ES-I3 (cell line): ENCODE results near the gene ARHGEF40.

Experiments
- H3K36me3 ChIP-seq: 2 replicates; pipeline ENCODE4 v1.6.1; 2013; ENCODE audit warnings: mild to moderate bottlenecking, low read length, control low read depth, moderate library complexity; ENCODE audit not compliant: insufficient read depth
- H3K4me1 ChIP-seq: 2 replicates; pipeline ENCODE4 v1.6.1; 2013; ENCODE audit warnings: mild to moderate bottlenecking, control low read depth, low read length; ENCODE audit not compliant: insufficient read depth
- H3K9ac ChIP-seq: 2 replicates; pipeline ENCODE4 v1.6.1; 2013; ENCODE audit warnings: low read depth, mild to moderate bottlenecking, low read length, moderate library complexity
- H3K9me3 ChIP-seq: 2 replicates; pipeline ENCODE4 v1.6.1; 2013; ENCODE audit warnings: mild to moderate bottlenecking, low read length, moderate library complexity; ENCODE audit not compliant: control insufficient read depth, insufficient read depth

Gene ARHGEF40

GRCh38 chr14:21112255-21112654 lies 42.2 kb downstream of the ARHGEF40 start:
- Histone ChIP-seq H3K9me3 (no peaks in the 10 kb centered on the region), H3K9ac (no peak overlapping the region), H3K36me3 (no peaks in the 10 kb centered on the region), H3K4me1 (peaks cover 3% of the 10 kb centered on the region; the same call in 1 of the 2 replicates)

DNA sequence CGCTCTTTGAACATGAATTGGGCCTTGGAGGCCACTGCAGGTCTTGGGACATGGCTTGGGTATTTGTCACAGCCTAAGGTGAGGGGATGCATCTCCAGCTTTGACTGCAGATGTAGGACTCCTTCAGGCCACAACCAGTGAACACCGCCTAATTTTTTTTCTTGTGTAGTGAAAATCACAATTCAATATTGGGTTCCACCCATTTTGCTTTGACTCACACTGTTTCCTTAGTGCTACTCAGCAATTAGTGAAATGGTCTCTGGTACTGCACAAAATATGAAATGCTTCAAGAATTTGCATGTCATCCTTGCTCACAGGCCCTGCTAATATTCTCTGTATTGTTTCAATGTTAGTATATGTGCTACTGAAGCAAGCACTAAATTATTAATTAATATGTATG lies 43.3 kb downstream of the ARHGEF40 start:
- Histone ChIP-seq H3K36me3 (no peaks in the 10 kb centered on the region), H3K9ac (no peak overlapping the region), H3K4me1 (no peaks in the 10 kb centered on the region; the same call in 1 of the 2 replicates), H3K9me3 (no peaks in the 10 kb centered on the region)

DNA sequence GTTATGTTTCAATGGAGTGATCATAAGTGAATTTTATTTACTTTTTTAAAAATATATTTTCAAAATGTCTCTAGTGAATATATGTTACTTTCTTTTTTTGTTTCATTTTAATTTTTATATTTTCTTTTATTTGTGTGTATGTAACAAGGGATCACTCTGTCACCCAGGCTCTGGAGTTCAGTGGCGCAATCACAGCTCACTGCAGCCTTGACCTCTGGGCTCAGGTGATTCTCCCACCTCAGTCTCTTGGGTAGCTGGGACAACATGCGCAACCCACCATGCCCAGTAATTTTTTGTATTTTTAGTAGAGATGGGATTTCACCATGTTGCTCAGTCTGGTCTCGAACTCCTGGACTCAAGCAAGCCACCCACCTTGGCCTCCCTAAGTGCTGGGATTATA lies 48.8 kb downstream of the ARHGEF40 start:
- H3K4me1 ChIP-seq: no peaks in the 10 kb centered on the region; the same call in 1 of the 2 replicates
- H3K9ac ChIP-seq: no peak overlapping the region
- no peaks in the 10 kb centered on the region for H3K9me3 ChIP-seq
- no peaks in the 10 kb centered on the region for H3K36me3 ChIP-seq

DNA sequence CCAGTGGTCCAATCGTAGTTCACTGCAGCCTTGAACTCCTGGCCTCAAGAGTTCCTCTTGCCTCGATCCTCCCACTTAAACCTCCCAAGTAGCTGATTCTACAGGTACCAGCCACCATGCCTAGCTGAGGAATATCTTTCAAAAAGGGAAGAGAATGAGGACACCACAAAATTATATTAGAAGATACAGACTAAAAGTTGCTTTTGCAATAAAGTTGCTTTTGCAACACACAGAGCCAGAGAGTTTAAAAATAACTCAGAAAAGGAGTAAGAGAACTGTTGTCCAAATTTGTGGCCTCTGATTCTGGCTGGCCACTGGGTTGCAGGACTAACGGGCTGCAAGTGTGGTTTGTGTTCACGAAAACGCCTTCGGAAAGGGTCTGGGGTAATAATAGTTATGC lies 50.6 kb downstream of the ARHGEF40 start:
- no peaks in the 10 kb centered on the region; the same call in 1 of the 2 replicates for H3K4me1 ChIP-seq
- no peak overlapping the region for H3K9ac ChIP-seq

GRCh38 chr14:21121122-21121521 lies 51.0 kb downstream of the ARHGEF40 start:
- H3K9ac ChIP-seq: no peak overlapping the region
- no peaks in the 10 kb centered on the region for H3K9me3 ChIP-seq
- no peaks in the 10 kb centered on the region for H3K36me3 ChIP-seq
- no peaks in the 10 kb centered on the region; the same call in 1 of the 2 replicates for H3K4me1 ChIP-seq

More for the DNA sequence above, 50.6 kb downstream of the ARHGEF40 start:
- no peaks in the 10 kb centered on the region for H3K36me3 ChIP-seq
- H3K9me3 ChIP-seq: no peaks in the 10 kb centered on the region

DNA sequence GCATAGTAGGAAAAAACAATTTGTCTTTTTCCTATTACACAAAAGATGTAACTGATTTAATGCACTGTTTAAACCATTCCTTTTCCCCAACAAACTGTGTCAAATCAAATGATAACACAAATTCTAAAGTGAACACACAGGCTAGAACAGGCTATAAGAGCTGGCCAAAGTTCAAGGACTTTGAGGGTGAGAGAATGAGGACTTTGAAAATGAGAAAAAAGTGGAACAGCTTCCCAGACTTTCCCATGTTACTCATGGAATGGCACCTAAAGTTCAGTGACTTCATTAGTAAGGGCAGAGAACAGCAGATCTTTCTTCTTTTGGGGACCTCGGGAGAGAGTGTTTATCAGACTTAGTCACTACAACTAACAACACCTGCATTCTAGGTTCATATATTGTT lies 53.3 kb downstream of the ARHGEF40 start:
- Histone ChIP-seq H3K36me3 (no peaks in the 10 kb centered on the region), H3K9ac (no peak overlapping the region), H3K4me1 (no peaks in the 10 kb centered on the region), H3K9me3 (no peaks in the 10 kb centered on the region)

DNA sequence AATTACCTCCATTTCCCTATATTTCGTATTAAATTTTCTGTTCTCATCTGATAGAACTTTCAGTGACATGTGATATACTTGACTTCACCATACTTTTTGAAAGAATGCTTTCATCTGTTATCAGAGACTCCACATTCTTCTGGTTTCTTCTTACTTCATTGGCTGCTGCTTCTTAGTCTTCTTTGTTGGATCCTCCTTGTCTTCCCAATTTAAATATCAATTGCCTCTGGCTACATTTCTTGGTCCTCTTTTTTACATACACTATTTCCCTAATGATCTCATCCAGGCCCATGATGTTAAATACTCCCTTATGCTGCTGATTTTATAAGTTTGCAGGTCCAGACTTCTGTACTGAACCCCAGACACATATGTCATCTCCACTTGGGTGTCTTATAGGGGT lies 63.8 kb downstream of the ARHGEF40 start:
- peaks cover 5% of the 10 kb centered on the region for H3K9me3 ChIP-seq
- H3K36me3 ChIP-seq: no peaks in the 10 kb centered on the region
- H3K9ac ChIP-seq: no peak overlapping the region
- H3K4me1 ChIP-seq: no peaks in the 10 kb centered on the region

GRCh38 chr14:21136024-21136423 lies 65.9 kb downstream of the ARHGEF40 start:
- Histone ChIP-seq H3K9me3 (peaks cover 5% of the 10 kb centered on the region), H3K4me1 (no peaks in the 10 kb centered on the region), H3K36me3 (no peaks in the 10 kb centered on the region), H3K9ac (no peak overlapping the region)
